GM18508 (cell line): ENCODE data around the gene PLEKHG2.
"Not testable (repeated sequence)": the region's sequence is repeated elsewhere in the genome, so short reads cannot be mapped to it uniquely, and the experiment has no call there.

Experiments
- ATAC-seq: cut with Tn5 transposase; IDR thresholded peaks from one replicate; pipeline ENCODE4 v1.9.1; 2021; ENCODE audit warnings: moderate number of reproducible peaks; ENCODE audit not compliant: insufficient read depth, unreplicated experiment

Gene PLEKHG2

DNA sequence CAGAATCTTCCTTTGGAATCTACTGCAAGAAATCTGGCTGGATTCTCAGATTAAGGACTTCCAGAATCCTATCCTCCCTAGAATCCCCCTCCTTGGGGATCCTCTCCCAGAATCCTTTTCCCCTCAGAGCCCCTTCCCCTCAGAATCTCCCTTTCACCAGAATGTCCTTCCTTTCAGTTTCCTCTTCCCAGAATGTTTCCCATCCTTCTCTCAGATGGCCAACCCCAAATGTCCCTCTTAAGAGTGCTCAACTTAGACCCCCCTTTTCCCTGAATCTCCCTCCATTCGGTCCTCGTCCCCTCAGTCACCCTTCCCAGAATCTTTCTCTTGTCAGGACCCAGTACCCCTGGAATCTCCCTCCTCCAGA is 23.9 kb downstream of the PLEKHG2 start:
- ATAC-seq: peak; percentile 11

DNA sequence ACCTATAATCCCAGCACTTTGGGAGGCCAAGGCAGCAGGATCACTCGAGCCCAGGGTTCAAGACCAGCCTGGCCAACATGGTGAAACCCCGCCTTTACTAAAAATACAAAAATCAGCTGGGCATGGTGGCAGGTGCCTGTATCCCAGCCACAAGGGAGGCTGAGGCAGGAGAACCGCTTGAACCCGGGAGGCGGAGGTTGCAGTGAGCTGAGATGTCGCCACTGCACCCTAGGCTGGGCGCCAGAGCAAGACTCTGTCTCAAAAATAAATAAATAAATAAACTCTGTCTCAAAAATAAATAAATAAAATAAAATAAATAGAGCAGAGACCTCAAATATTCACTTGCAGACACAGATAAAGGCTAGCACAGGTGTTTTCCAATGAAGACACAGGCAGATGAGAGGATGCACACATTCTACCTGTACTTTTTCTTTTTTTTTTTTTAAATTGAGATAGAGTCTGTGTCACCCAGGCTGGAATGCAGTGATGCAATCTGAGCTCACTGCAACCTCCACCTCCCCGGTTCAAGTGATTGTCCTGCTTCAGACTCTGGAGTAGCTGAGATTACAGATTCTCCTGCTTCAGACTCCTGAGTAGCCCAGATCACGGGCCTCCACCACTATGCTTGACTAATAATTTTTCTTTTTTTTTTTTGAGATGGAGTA is 25.9 kb downstream of the PLEKHG2 start:
- ATAC-seq: no peak

DNA sequence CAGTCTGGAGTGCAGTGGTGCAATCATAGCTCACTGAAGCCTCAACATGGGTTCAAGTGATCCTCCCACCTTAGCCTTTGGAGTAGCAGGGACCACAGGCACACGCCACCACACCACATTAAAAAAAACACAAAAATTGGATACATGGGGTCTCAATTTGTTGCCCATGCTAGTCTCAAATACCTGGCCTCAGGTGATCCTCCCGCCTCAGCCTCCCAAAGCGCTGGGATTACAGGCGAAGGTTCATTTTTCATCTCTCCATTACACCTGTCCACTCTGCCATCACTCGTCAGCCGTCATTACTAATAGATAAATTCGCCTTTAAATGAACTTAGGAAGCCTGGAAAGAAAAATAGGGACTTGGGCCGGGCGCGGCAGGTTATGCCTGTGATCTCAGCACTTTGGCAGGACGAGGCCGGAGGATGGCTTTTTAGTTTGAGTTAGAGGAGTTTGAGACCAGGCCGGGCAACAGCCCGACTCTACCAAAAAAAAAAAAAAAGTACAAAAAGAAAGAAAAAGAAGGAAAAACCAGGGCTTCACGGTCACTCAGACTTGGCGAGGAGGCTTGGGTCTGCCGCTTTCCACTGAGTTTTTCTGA is 32.2 kb downstream of the PLEKHG2 start:
- no peak for ATAC-seq

DNA sequence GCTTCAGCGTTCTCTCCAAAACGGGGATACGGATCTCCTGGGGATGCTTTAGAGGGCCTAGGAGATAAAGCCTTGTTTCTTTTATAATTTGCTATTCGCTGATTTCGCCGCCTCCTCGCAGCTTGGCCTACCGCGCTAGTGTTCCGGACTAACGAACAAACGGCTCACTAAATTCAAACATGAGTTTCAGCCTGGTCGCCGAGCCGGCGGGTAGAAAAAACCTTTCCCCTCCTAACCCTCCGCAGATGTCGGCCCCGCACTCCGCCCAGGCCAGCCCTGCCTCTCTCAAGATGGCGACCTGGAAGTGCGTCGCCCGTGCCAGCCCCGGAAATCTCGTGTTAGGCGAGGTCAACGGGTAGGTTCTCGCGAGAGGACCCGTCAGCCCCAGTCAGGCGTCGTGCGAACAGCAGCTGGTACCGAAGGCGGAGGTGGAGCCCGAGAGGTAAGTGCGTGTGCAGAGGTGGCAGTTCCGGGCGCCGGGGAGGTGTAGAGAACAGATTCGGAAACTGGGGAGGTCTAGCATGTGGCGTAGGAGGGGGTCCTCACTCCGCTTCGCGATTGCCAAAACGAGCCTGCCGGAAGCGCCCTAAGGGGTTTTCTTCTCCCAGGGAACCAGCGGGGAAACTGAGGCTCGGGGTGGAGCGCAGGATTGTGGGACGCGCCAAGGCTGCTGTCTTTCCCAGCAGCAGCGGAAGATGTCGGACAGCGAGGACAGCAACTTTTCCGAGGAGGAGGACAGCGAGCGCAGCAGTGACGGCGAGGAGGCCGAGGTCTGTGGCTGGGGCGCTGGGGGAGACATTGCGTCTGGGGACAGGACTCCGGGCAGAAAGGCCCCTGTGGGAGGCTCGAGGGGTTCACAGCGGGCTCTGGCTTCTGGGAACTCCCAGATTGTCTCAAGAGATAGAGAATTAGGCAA is 33.0 kb downstream of the PLEKHG2 start, which contains the start of gene SUPT5H:
SUPT5H (plus strand) TSS at position 387 of the 916 bp plus-strand sequence; CDS start at position 696, 309 bp downstream.
- no peak for ATAC-seq

DNA sequence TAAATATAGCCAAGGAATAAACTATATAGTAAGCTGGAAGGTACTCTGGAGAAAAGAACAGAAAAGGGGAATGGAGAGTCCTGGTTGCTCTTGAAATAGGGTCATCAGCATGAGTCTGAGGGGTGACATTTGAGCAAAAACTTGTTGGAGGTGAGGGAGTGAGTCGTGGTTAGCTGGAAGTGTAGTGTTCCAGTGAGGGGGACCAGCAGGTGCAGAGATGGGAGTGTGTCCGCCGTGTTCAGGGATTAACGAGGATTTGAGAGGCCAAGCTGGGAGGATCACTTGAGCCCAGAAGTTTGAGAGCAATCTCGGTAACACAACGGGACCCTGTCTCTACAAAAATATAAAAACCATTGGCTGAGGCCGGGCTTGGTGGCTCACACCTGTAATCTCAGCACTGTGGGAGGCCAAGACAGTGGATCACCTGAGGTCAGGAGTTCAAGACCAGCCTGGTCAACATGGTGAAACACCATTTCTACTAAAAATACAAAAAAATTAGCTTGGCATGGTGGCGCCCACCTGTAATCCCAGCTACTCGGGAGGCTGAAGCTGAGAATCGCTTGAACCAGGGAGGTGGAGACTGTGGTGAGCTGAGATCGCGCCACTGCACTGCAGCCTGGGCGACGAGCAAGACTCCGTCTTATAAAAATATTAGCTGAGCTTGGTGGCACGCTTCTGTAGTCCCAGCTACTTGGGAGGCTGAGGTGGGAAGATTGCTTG is 34.1 kb downstream of the PLEKHG2 start:
- no peak for ATAC-seq

DNA sequence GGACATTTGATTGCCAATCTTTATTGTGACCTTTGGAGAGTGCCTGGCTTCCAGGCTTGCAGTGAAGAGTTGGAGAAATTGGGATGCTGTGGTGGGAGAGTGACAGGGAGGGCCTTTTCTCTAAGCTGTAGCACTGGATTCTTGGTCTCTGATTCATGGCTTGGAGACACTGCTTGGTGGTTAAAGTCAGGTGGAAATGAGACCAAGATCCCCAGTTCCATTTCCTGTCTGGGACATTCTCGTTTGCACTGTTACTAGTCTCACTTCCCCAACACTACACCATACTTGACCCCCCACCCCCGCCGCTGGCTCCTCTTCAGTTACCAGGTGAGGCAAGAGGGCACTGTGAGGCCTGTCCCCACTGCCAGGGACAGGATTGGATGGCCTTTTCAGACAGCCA is 35.8 kb downstream of the PLEKHG2 start:
- ATAC-seq: no peak

DNA sequence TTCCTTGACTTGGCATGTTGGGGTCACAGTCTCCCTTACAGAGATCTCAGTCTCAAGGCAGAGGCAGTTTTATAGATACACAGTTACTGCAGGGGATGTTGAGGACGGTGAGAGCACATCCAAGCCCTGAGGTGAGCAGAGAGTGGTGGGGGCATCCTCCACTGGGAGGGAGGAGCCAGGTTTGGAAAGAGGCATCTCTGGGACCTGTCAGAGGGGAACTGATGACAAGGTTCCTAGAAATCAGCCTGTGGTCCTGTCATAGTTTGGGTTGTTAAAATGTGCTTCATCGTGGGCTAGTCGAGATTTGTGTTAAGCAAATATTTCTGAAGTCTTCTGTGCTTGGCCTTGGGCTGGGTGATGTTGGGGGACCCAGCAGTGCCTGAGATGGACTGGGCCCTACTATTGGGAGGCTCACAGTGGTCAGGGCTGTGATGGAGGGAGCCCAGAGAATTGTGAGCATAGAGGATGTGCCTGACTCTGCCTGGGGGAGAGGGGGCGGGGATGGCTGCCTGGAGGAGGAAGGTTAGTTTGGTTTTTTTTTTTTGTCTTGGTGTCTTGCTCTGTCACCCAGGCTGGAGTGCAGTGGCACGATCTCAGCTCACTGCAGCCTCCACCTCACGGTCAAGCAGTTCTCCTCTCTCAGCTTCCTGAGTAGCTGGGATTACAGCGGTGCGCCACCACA is 36.8 kb downstream of the PLEKHG2 start:
- no peak for ATAC-seq

DNA sequence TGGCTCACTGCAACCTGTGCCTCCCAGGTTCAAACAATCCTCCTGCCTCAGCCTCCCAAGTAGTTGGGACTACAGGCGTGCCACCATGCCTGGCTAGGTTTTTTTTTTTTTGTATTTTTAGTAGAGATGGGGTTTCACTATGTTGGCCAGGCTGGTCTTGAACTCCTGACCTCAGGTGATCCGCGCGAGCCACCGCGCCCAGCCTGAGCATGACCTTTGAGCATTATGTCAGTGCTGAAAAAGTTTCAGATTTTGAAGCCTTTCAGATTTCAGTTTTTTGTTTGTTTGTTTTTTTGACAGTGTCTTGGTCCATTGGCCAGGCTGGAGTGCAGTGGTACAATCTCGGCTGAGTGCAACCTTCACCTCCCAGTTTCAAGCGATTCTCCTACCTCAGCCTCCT is 38.8 kb downstream of the PLEKHG2 start:
- not testable (repeated sequence) for ATAC-seq

DNA sequence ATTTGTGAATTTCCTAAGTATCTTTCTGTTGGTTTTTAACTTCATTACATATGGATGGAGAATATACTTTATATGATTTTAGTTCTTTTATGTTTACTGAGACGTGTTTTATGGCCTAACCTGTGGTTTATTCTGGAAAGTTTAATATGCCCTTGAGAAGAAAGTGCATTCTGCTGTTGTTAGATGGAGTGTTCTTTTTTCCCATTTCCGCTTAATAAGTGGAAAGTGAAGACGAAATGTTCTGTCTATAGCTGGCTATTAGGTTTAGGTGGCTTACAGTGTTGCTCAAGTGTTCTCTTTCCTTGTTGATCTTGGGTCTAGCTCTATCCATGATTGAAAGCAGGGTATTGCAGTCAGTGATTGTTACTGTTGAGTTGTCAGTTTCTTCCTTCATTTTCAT is 50.9 kb downstream of the PLEKHG2 start:
- no peak for ATAC-seq

DNA sequence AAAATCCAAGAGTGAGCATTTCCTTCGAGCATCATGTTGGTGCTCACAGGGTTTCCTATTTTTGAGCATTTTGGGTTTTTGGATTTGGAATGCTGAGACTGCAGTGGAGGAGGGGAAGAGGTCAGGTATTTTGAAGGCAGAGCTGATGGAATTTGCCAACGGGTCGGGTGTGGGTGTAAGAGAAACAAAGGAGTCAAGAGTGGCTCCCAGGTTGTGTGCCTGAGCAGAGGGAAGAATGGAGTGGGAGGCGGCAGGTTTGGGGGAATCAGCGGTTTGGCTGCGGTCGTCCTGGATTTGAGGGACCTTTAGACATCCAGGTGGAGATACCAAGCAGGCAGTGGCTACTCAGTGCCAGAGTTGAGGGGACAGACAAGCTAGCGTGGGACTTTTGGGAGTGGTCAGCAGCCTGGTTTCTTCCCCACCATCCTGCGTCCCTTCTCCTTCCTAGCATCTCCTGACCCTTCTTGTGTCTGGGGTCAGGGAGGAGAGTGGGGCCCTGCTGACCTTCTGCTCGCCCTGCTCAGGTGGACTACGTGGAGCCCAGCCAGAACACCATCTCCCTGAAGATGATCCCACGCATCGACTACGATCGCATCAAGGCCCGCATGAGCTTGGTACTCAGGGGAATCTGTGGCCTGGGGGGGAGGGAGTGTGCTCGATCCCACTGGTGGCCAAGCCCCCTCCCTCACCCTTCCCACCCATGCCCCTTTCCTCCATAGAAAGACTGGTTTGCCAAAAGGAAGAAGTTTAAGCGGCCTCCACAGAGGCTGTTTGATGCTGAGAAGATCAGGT is 53.7 kb downstream of the PLEKHG2 start:
- no peak for ATAC-seq

DNA sequence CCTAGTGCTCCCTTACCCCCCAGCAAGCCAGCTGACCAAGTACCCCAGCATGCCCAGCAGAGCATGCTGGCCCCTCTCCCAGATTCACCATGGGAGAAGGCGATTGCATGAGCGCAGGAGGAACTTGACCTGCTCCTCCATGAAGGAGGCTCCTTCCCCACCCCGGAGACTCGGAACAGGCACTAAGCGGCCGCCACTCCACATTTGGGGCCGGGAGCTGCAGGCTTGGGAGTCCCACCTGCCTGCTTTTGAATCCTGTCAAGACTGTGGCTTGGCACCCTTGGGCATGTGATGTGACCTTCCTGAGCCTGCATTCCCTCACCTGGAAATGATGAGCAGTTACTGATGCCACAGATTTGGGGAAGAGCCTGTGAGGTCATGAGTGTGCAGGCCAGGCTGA is 55.5 kb downstream of the PLEKHG2 start:
- ATAC-seq: no peak

DNA sequence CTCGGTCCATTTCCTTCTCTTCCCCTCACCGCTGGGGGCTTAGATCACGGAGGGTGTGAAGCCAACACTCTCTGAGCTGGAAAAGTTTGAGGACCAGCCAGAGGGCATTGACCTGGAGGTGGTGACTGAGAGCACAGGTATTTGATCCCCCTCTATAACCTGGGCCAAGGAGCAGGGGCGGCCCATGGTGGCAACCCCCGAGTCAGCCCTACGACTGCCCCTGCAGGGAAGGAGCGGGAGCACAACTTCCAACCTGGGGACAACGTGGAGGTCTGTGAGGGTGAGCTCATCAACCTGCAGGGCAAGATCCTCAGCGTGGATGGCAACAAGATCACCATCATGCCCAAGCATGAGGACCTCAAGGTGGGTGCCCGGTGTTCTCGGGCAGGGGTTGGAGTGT is 56.6 kb downstream of the PLEKHG2 start:
- ATAC-seq: no peak

DNA sequence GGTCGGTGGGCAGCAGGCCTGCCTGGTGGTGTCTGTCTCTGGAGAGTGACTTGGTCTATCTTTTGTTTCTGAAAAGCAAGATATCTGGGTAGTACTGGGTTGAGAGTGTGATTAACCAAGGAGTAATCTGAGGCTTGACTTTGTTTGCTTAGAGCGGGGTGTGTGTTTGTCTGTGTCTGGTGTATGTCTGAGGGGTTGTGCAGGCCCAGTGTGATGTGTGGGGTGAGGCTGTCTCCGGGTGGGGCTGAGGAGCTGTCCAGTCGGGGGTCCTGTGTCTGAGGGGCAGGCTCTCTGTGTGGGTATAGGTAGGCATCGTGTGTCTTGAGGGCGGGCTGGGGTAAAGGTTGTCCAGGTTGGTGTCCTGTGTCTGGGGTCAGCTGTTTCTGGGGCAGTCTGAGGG is 57.1 kb downstream of the PLEKHG2 start:
- ATAC-seq: no peak

DNA sequence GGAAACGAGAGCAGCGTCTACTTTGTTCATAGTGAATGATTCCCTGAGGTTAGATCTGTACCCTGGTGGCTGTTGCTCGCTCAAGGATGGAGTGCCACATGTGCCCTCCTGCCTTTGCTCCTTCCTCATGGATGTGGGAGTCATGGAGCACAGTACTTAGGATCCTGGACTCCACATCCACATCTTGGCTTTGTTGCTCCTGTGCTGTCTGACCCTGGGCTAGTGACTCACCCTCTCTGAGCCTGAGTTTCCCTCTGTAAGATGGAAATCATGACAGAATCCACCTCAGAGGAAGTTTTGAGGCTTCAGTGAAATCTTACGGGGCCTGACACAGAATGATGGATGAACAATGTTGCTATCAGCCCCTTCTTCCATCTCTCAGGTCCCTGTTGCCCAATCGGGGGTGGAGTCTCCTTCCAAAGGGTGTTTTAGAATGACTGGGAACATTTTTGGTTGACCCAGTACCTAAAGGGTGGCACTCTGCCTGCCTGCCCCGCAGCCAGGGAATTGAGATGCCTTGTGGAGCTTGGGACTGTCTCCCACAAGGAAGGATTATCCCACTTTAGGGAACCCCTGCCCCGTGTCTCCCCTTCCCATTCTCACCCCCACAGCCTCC is 58.4 kb downstream of the PLEKHG2 start:
- no peak for ATAC-seq

DNA sequence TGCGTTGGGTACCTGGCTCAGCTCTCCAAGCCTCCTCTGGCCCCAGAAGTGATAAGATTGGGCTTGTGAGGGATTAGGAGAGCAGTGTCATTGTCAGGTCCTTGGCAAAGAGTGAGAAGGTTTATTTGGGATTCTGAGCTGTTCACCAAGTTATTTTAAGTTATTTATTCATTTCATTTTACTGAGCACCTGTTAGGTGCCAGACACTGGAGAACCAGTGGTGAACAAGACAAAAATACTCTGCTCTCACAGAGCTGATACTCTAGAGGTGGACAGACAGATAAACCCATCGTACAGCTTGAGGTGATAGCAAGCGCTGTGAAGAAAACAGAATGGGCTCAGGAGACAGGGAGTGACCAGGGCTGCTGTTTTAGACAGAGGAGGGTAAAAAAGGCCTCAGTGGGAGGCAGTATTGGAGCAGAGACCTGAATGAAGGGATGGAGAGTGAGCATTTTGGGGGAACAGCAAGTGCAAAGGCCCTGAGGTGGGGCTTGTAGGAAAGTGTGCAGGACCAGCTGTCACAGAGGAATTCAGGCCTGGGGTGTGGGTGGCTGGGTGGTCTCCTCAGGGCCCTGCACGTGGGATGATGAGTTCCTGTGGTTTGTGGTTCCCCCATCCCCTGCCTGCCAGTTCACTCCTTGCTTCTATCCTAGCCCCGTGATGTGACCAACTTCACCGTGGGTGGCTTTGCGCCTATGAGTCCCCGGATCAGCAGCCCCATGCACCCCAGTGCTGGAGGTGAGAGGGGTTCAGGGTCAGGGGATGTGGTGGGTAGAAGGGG is 59.5 kb downstream of the PLEKHG2 start:
- ATAC-seq: no peak

DNA sequence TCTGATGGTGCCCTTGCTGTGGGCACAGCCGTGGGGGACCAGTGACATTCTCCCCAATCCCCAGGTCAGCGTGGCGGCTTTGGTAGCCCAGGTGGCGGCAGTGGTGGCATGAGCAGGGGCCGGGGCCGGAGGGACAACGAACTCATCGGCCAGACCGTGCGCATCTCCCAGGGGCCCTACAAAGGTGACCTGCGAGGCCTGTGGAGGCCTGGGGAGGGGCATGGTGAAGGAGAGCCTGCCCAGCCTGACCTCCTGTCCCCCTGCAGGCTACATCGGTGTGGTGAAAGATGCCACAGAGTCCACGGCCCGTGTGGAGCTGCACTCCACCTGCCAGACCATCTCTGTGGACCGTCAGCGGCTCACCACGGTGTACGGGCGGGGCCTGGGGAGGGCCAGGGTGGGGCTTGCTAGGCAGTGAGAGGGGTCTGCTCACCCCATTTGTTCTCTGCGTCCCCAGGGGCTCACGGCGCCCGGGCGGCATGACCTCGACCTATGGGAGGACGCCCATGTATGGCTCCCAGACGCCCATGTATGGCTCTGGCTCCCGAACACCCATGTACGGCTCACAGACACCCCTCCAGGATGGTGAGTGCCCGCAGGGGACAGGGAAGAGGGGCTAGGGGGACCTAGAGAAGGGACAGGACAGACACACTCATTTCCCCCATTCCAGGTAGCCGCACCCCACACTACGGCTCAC is 60.4 kb downstream of the PLEKHG2 start:
- ATAC-seq: no peak

DNA sequence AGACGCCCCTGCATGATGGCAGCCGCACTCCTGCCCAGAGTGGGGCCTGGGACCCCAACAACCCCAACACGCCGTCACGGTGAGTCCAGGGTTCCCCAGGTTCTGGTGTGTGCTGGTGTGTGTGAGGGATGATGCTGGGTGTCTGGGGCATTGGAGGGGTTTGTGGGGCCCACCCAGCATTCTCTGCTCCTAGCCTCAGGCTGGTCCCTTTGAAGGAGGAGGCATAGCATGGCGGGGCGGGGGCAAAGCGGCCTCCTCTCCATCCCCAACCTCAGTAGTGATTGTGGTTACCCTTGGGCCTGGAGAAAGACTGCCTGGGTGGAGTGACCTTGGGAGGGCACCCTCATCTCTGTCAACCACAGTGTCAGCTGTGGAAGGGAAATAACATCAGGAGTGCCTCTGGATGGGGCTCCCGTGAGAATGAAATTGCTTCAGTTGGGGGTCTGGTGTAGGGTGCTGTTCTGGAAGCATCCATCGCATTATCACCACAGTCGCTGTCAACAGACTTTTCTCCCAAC is 61.0 kb downstream of the PLEKHG2 start:
- no peak for ATAC-seq
